H1 (cell line): ENCODE data around the gene GPR137. TPM values are rescaled to one million over a fixed set of nuclear protein-coding genes. Genes with fewer than 3 reads are reported as not detected.
A peak's percentile ranks its signal among the peaks of the same experiment; 100 is the strongest.

Source experiments
- CREB1 ChIP-seq: IDR thresholded peaks from 2 replicates; pipeline ENCODE4 v1.6.1; 2012; ENCODE audit warnings: inconsistent platforms
- EZH2 ChIP-seq: fragments of 200-600 bp; sonication (generic); IDR thresholded peaks from 2 replicates; pipeline ENCODE4 v1.7.1; 2012; ENCODE audit warnings: low read depth, mild to moderate bottlenecking, moderate library complexity, low read length, inconsistent platforms; ENCODE audit not compliant: severe bottlenecking
- HDAC2 ChIP-seq, 2 experiments: fragments of 300-600 bp in 1 of 2; sonication (generic) in 1 of 2; IDR thresholded peaks; 2 replicates each; pipeline ENCODE4 v1.6.1; 2011 to 2012; ENCODE audit warnings: low read depth in 2 of 2, low read length in 2 of 2, mild to moderate bottlenecking in 2 of 2, moderate library complexity in 2 of 2, borderline replicate concordance in 1 of 2, inconsistent platforms in 1 of 2
- KDM4A ChIP-seq: IDR thresholded peaks from one replicate; pipeline ENCODE4 v1.7.1; 2012; ENCODE audit warnings: low read depth, mild to moderate bottlenecking, moderate library complexity, low read length, inconsistent platforms; ENCODE audit not compliant: severe bottlenecking
- RFX5 ChIP-seq: IDR thresholded peaks from 2 replicates; pipeline ENCODE4 v1.6.1; 2011; ENCODE audit warnings: low read depth, low read length, improper control_type of control experiment, borderline replicate concordance
- SP1 ChIP-seq: IDR thresholded peaks from 2 replicates; pipeline ENCODE4 v1.6.1; 2011; ENCODE audit warnings: low read depth, low read length
- SUZ12 ChIP-seq: fragments of 200-600 bp; sonication (generic); IDR thresholded peaks from 2 replicates; pipeline ENCODE4 v1.6.1; 2012; ENCODE audit warnings: mild to moderate bottlenecking, inconsistent platforms, low read length, moderate library complexity, mixed read lengths
- polyA plus RNA-seq, 7 experiments: library from polyadenylated mRNA; depleted of rRNA in 3 of 7; stranded (reverse) in 5 of 7; unstranded in 2 of 7; fragments of >200 nt in 5 of 7; fragments of 200-250 nt in 2 of 7; gene quantifications; 1 replicate in 5 of 7; 2 replicates in 1 of 7; 4 replicates in 1 of 7; pipeline versions ENCODE4 v1.2.1 to v1.2.3, GENCODE V29; 2011 to 2013; ENCODE audit warnings: missing spikeins in 2 of 7, mixed read lengths in 2 of 7
- total RNA-seq: library from RNA; stranded (reverse); fragmentation: NEBNext Ultra II Directional; extraction: Animal tissue kit (Norgen Biotek cat#: 25700); gene quantifications from 2 replicates; pipeline ENCODE4 v1.2.1, GENCODE V29; 2021
- TF ChIP-seq, protein P1 (sequence below): fragments of 300-600 bp; sonication (generic); IDR thresholded peaks from 2 replicates; pipeline ENCODE4 v1.7.1; 2012; ENCODE audit warnings: low read length, moderate library complexity, mild to moderate bottlenecking, inconsistent platforms; ENCODE audit not compliant: insufficient replicate concordance
- TF ChIP-seq, protein P2 (sequence below): IDR thresholded peaks from 2 replicates; pipeline ENCODE4 v1.6.1; 2012; ENCODE audit warnings: inconsistent platforms

GPR137 gene
- total and polyA plus RNA-seq, 2 of the 8 experiments (the other 6 are each of a cell fraction or from before 2014, with no cell fraction given), result 36.2 to 37.8 TPM

DNA sequence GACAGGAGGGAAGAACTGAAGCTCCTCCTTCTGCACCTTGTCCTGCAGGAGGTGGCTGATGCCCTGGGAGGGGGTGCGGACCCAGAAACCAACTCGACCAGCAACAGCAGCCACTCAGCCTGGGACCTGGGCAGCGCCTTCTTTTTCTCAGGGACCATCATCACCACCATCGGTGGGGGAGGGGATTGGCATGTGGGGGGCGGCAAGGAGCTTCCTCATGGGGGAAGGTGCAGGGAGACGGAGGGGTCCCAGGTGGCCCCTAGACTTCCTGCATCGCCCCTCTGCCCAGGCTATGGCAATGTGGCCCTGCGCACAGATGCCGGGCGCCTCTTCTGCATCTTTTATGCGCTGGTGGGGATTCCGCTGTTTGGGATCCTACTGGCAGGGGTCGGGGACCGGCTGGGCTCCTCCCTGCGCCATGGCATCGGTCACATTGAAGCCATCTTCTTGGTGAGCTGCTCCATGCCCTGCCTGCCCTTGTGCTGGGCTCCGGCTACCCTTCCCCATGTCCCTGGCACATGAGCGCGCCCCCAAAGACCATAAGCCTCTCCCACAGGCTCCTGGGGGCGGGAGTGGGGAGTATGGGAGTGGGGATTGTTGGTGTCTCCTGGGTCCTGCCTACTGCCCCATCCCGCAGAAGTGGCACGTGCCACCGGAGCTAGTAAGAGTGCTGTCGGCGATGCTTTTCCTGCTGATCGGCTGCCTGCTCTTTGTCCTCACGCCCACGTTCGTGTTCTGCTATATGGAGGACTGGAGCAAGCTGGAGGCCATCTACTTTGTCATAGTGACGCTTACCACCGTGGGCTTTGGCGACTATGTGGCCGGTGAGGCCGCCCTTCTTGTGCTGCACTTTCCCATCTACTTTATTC, 11.4 kb downstream of the GPR137 start (continued):
- TF ChIP-seq, protein P1, sequence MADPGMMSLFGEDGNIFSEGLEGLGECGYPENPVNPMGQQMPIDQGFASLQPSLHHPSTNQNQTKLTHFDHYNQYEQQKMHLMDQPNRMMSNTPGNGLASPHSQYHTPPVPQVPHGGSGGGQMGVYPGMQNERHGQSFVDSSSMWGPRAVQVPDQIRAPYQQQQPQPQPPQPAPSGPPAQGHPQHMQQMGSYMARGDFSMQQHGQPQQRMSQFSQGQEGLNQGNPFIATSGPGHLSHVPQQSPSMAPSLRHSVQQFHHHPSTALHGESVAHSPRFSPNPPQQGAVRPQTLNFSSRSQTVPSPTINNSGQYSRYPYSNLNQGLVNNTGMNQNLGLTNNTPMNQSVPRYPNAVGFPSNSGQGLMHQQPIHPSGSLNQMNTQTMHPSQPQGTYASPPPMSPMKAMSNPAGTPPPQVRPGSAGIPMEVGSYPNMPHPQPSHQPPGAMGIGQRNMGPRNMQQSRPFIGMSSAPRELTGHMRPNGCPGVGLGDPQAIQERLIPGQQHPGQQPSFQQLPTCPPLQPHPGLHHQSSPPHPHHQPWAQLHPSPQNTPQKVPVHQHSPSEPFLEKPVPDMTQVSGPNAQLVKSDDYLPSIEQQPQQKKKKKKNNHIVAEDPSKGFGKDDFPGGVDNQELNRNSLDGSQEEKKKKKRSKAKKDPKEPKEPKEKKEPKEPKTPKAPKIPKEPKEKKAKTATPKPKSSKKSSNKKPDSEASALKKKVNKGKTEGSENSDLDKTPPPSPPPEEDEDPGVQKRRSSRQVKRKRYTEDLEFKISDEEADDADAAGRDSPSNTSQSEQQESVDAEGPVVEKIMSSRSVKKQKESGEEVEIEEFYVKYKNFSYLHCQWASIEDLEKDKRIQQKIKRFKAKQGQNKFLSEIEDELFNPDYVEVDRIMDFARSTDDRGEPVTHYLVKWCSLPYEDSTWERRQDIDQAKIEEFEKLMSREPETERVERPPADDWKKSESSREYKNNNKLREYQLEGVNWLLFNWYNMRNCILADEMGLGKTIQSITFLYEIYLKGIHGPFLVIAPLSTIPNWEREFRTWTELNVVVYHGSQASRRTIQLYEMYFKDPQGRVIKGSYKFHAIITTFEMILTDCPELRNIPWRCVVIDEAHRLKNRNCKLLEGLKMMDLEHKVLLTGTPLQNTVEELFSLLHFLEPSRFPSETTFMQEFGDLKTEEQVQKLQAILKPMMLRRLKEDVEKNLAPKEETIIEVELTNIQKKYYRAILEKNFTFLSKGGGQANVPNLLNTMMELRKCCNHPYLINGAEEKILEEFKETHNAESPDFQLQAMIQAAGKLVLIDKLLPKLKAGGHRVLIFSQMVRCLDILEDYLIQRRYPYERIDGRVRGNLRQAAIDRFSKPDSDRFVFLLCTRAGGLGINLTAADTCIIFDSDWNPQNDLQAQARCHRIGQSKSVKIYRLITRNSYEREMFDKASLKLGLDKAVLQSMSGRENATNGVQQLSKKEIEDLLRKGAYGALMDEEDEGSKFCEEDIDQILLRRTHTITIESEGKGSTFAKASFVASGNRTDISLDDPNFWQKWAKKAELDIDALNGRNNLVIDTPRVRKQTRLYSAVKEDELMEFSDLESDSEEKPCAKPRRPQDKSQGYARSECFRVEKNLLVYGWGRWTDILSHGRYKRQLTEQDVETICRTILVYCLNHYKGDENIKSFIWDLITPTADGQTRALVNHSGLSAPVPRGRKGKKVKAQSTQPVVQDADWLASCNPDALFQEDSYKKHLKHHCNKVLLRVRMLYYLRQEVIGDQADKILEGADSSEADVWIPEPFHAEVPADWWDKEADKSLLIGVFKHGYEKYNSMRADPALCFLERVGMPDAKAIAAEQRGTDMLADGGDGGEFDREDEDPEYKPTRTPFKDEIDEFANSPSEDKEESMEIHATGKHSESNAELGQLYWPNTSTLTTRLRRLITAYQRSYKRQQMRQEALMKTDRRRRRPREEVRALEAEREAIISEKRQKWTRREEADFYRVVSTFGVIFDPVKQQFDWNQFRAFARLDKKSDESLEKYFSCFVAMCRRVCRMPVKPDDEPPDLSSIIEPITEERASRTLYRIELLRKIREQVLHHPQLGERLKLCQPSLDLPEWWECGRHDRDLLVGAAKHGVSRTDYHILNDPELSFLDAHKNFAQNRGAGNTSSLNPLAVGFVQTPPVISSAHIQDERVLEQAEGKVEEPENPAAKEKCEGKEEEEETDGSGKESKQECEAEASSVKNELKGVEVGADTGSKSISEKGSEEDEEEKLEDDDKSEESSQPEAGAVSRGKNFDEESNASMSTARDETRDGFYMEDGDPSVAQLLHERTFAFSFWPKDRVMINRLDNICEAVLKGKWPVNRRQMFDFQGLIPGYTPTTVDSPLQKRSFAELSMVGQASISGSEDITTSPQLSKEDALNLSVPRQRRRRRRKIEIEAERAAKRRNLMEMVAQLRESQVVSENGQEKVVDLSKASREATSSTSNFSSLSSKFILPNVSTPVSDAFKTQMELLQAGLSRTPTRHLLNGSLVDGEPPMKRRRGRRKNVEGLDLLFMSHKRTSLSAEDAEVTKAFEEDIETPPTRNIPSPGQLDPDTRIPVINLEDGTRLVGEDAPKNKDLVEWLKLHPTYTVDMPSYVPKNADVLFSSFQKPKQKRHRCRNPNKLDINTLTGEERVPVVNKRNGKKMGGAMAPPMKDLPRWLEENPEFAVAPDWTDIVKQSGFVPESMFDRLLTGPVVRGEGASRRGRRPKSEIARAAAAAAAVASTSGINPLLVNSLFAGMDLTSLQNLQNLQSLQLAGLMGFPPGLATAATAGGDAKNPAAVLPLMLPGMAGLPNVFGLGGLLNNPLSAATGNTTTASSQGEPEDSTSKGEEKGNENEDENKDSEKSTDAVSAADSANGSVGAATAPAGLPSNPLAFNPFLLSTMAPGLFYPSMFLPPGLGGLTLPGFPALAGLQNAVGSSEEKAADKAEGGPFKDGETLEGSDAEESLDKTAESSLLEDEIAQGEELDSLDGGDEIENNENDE, result no peak
- TF ChIP-seq SUZ12, result peak; percentile 63
- peak; percentile 63 for TF ChIP-seq KDM4A
- no peak for TF ChIP-seq CREB1
- TF ChIP-seq, protein P2, sequence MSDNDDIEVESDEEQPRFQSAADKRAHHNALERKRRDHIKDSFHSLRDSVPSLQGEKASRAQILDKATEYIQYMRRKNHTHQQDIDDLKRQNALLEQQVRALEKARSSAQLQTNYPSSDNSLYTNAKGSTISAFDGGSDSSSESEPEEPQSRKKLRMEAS, result peak; percentile 87
- no peak for TF ChIP-seq EZH2
- no peak for TF ChIP-seq SP1
- TF ChIP-seq RFX5, result no peak
- no peak for TF ChIP-seq HDAC2 (IDR thresholded peaks at IDR 0.05; ENCODE audit: borderline replicate concordance in 1 of 2, low read depth in 2 of 2, low read length in 2 of 2)
